GM12892 (cell line): Measurements from ENCODE around the gene FLNB.

Experiments
- POLR2A ChIP-seq: IDR thresholded peaks from 2 replicates; pipeline ENCODE4 v1.6.1; 2011; ENCODE audit warnings: low read depth, low read length, control low read depth
- POLR2AphosphoS5 ChIP-seq: IDR thresholded peaks from 2 replicates; pipeline ENCODE4 v1.6.1; 2011; ENCODE audit warnings: low read depth, low read length, control low read depth
- TAF1 ChIP-seq: IDR thresholded peaks from 2 replicates; pipeline ENCODE4 v1.6.1; 2011; ENCODE audit warnings: low read depth, mild to moderate bottlenecking, control low read depth, low read length, borderline replicate concordance

GRCh38 chr3:58204720-58205119 is 196.5 kb downstream of the FLNB start:
- TF ChIP-seq TAF1 (no peak), POLR2AphosphoS5 (no peak), POLR2A (no peak)
